ENCODE data around the gene LEAP2.

- no peak for TF ChIP-seq ZNF155 (tag by site-specific recombination; IDR thresholded peaks at IDR 0.05)
- no peak for TF ChIP-seq ZBTB26 (tag by site-specific recombination; optimal IDR thresholded peaks at IDR 0.05)
- no peak for TF ChIP-seq ZNF174 (tag by site-specific recombination; IDR thresholded peaks at IDR 0.05)
- no peak for TF ChIP-seq PATZ1 (tag by site-specific recombination; IDR thresholded peaks at IDR 0.05)
- TF ChIP-seq CTCF (tag by site-specific recombination; IDR thresholded peaks at IDR 0.05), result no peak
- no peak for TF ChIP-seq ZNF148 (tag by site-specific recombination; IDR thresholded peaks at IDR 0.05; ENCODE audit: borderline replicate concordance)
- no peak for TF ChIP-seq ZFP37 (tag by site-specific recombination; IDR thresholded peaks at IDR 0.05)
Observed at GRCh38 chr5:132825834-132826391, 47.6 kb upstream of the LEAP2 start.
